Body of pancreas (tissue), 4 donors: ENCODE results near the gene CDS2.

Experiments used
- POLR2A ChIP-seq, 3 donors: fragments of 450-650 bp; IDR thresholded peaks; one replicate each; pipeline ENCODE4 v1.6.1; 2016; ENCODE audit warnings: antibody characterized with exemption in 3 of 3, mild to moderate bottlenecking in 2 of 3
- TF ChIP-seq, protein P1 (sequence below), 7 experiments: fragments of 450-650 bp in 4 of 7; fragments of 200-600 bp in 3 of 7; sonication (generic) in 3 of 7; IDR thresholded peaks; one replicate each; pipeline ENCODE4 v1.5.1; 2016 to 2019; ENCODE audit warnings: antibody characterized with exemption in 7 of 7

DNA sequence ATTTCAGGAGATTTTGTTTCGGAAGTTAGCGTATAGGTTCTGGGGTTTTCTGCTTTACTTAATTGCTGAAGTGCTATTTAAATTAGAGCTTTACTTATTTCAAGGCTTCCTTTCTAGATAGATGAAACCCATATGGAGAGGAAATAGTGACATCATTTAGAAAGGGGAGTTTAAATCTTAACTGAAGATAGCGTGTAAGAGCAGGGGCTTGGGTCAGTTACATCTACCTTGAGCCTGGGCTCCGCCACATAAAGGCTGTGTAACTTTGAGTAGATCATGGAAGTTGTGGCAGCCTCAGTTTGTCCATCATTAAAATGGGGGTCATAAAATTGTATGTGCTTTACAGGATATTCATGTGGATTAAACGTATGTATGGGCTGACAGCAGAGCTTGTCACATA is 4.7 kb downstream of the CDS2 start:
- TF ChIP-seq POLR2A (IDR thresholded peaks at IDR 0.05) = no peak
- TF ChIP-seq, protein P1, sequence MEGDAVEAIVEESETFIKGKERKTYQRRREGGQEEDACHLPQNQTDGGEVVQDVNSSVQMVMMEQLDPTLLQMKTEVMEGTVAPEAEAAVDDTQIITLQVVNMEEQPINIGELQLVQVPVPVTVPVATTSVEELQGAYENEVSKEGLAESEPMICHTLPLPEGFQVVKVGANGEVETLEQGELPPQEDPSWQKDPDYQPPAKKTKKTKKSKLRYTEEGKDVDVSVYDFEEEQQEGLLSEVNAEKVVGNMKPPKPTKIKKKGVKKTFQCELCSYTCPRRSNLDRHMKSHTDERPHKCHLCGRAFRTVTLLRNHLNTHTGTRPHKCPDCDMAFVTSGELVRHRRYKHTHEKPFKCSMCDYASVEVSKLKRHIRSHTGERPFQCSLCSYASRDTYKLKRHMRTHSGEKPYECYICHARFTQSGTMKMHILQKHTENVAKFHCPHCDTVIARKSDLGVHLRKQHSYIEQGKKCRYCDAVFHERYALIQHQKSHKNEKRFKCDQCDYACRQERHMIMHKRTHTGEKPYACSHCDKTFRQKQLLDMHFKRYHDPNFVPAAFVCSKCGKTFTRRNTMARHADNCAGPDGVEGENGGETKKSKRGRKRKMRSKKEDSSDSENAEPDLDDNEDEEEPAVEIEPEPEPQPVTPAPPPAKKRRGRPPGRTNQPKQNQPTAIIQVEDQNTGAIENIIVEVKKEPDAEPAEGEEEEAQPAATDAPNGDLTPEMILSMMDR (IDR thresholded peaks at IDR 0.05) = no peak
